Fibroblast of villous mesenchyme (primary cell): ENCODE measurements around the gene TKT. TPM values are rescaled to one million over a fixed set of nuclear protein-coding genes. Genes with fewer than 3 reads are reported as not detected.

Experiments used
- DNase-seq: peaks from one replicate; pipeline ENCODE4 v3.0.0-alpha.2; 2010; ENCODE audit warnings: low read depth
- H3K4me3 ChIP-seq: 2 replicates; pipeline ENCODE4 v1.5.1; 2011; ENCODE audit warnings: low read depth, mild to moderate bottlenecking, low read length
- CTCF ChIP-seq: IDR thresholded peaks from 2 replicates; pipeline ENCODE4 v1.5.1; 2012; ENCODE audit warnings: low read depth, mild to moderate bottlenecking, low read length; ENCODE audit not compliant: insufficient read depth
- total RNA-seq: library from RNA; depleted of rRNA; stranded (reverse); fragments of >200 nt; gene quantifications from 2 replicates; pipeline ENCODE4 v1.2.3, GENCODE V29; 2012

Gene TKT
- total RNA-seq, 1 donor, result 591 TPM

DNA sequence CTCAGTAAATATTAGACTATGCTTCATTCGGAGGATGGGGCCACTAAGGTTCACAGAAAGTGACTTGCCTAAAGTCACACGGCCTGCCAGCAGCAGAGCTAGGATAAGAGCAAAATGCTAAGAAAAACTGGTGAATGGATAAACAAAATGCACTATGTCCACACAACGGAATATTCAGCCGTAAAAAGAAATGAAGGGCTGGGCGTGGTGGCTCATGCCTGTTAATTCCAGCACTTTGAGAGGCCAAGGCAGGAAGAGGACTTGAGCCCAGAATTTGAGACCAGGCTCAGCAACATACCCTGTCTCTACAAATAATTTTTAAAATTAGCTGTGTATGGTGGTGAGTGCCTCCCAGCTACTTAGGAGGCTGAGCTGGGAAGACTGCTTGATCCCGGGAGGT, 7.7 kb downstream of the TKT start:
- no peak for DNase-seq
- H3K4me3 ChIP-seq, result no peak overlapping the region
- no peak for TF ChIP-seq CTCF

DNA sequence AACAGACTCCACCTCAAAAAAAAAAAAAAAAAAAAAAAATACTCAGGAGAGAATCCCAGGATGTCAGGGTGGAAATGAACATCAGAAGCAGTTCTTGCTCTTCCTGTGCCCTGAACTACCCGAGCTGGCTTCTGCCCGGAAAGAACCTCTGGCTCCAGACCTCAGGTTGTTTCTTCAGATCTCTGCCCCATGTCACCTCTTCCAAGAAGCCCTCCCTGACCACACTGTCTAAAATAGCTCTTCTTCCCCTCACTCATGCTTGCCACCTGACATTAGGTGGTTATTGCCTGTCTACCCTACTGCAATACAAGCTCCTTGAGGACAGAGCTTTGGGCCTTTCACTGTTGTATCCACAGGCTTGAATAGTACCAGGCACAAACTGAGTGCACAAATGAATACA, 8.2 kb downstream of the TKT start:
- TF ChIP-seq CTCF, result no peak
- no peak overlapping the region for H3K4me3 ChIP-seq
- DNase-seq, result no peak

GRCh38 chr3:53244271-53244670, 11.6 kb downstream of the TKT start:
- TF ChIP-seq CTCF, result no peak
- DNase-seq, result no peak
- H3K4me3 ChIP-seq, result no peak overlapping the region

GRCh38 chr3:53243785-53244184, 12.0 kb downstream of the TKT start:
- no peak for TF ChIP-seq CTCF
- DNase-seq, result no peak
- H3K4me3 ChIP-seq, result no peak overlapping the region

- peak; percentile 56 for DNase-seq
- H3K4me3 ChIP-seq, result no peak overlapping the region
- TF ChIP-seq CTCF, result no peak
These were observed 12.7 kb downstream of the TKT start for GRCh38 chr3:53243165-53243564.

DNA sequence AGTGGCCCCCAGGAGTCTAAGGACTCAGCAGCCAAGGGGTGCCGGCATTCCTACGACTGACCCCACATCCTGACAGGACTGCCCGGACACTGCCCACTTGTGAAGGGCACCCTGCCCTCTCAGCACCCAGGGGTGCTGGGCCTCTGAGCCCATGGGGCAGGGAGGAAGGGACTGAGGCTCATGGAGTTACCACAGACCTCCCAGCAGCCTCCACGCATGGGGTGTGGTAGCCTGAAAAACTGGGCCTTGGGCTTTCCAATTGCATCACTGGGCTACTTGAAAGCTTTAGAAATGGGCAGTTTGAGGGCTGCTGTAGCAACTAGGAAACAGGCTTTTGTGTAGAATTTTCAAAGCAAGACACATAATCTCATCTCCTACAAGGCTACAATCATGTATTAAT, 13.2 kb downstream of the TKT start:
- peak; percentile 29 for DNase-seq
- no peak for TF ChIP-seq CTCF
- H3K4me3 ChIP-seq, result no peak overlapping the region

DNA sequence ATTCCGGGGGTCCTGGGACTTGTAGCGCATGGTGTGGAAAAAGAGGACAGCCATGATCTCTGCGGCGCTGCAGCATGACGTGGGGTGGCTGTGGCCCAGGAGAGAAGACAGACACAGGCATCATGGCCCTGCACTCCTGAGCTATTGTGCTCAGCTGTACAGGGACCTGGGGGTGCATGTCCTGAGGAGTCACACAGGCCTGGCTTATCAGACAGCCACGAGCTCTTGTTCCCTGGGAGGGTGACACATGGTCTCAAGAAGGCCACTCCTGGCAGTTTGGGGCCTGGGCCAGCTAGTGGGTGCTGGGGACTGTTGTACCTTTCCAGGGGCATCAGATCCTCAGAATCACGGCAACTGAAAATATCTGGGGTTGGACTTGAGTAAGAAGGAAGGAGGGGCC, 13.7 kb downstream of the TKT start:
- H3K4me3 ChIP-seq, result no peak overlapping the region
- TF ChIP-seq CTCF, result no peak
- DNase-seq, result no peak
